Memory B cell (primary cell): ENCODE results near the gene KCTD5.
A peak's percentile ranks its signal among the peaks of the same experiment; 100 is the strongest.
"Not testable (repeated sequence)": the region's sequence is repeated elsewhere in the genome, so short reads cannot be mapped to it uniquely, and the experiment has no call there.

Source experiments
- ATAC-seq: fragments of 150-1000 bp; cut with Tn5 transposase; 2 replicates; pipeline ENCODE4 v1.10.0; 2021; ENCODE audit warnings: low read depth, mild to moderate bottlenecking, moderate library complexity
- DNase-seq, 2 donors: peaks; one replicate each; pipeline ENCODE4 v3.0.0; 2022; ENCODE audit warnings: low spot score in 2 of 2
- H3K27ac Mint-ChIP-seq: one replicate; pipeline ENCODE4 v1.8.0; 2022; ENCODE audit warnings: mild to moderate bottlenecking, moderate library complexity, mixed read lengths
- H3K27me3 Mint-ChIP-seq: one replicate; pipeline ENCODE4 v1.8.0; 2022; ENCODE audit warnings: mixed read lengths
- H3K36me3 Mint-ChIP-seq: one replicate; pipeline ENCODE4 v1.8.0; 2022; ENCODE audit warnings: mild to moderate bottlenecking, mixed read lengths
- H3K4me1 Mint-ChIP-seq: one replicate; pipeline ENCODE4 v1.8.0; 2022; ENCODE audit warnings: mixed read lengths
- H3K4me3 Mint-ChIP-seq: one replicate; pipeline ENCODE4 v1.8.0; 2022; ENCODE audit warnings: mild to moderate bottlenecking, moderate library complexity, mixed read lengths
- H3K9me3 Mint-ChIP-seq: one replicate; pipeline ENCODE4 v1.8.0; 2022; ENCODE audit warnings: mixed read lengths

Gene KCTD5, protein sequence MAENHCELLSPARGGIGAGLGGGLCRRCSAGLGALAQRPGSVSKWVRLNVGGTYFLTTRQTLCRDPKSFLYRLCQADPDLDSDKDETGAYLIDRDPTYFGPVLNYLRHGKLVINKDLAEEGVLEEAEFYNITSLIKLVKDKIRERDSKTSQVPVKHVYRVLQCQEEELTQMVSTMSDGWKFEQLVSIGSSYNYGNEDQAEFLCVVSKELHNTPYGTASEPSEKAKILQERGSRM

DNA sequence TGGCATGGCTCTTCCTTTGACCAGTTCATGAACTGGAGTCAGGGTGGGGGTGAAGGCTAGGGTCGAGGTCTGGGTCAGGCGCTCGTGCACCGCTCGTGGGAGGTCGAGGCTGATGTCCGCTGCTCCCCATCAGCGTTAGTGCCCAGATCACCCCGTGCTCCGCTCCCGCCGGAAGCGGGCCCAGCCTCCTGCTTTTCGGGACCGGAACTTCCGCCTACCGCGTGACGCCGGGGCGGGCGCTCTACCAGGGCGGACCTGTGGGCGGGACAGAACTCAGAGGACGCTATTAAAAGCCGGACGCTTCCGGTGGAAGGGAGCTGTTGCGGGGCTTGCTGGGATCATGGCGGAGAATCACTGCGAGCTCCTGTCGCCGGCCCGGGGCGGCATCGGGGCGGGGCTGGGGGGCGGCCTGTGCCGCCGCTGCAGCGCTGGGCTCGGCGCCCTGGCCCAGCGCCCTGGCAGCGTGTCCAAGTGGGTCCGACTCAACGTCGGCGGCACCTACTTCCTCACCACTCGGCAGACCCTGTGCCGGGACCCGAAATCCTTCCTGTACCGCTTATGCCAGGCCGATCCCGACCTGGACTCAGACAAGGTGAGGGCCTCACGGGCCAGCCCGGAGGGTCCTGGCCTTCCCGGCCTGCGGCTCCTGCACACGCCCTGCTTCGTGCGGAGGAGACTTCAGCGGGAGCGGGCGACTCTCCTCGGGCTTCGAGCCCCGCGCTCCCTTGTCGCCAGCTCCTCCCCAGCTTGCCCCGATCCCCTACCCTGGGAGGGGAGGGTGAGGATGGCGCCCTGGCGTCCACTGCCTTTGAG is at the start of gene KCTD5:
KCTD5 (plus strand) TSS at position 315 of the 813 bp plus-strand sequence; CDS start at position 341, 26 bp downstream.
- Mint-ChIP-seq H3K27ac (peak within 1 kb of the TSS; percentile 98), H3K36me3 (no peaks in the 10 kb centered on the region), H3K4me1 (peaks cover 17% of the 10 kb centered on the region), H3K27me3 (no peaks in the 10 kb centered on the region), H3K4me3 (peak within 1 kb of the TSS; percentile 97), H3K9me3 (no peaks in the 10 kb centered on the region)
- DNase-seq (peak; percentile 94 to 95), ATAC-seq (peak; percentile 79)

DNA sequence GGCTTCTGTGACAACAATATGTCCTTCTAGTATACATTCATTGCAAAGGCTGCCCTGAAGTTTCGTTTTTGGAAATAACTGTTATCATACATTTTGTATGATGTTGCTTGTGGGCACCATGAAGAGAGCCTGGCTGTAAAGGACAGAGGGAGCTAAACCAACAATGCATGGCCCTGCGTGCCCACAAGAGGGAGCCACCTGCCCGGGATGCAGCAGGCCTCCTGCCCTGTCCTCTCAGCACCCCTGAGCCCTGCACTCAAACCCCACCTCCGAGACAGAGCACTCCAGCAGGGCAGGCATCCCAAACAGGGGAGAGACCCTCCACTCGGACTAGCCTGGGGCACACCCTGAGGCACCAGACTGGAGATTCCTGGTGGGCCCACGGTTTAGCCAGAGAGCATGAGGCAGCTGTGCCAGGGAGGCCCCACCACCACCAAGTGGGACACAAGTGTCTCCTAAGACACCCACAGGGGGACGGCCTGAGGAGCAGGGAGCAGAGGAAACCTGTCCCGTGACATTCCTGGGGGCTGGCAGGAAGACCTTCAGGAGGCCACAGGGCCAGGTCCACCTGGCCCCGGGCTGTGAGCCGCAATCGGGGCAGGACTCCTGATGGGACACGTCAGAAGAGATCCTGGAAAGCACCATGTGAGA is 43.1 kb upstream of the KCTD5 start:
- DNase-seq (peak in 1 of 2 donors; percentile 38), ATAC-seq (peak; percentile 72)
- H3K4me3 Mint-ChIP-seq, H3K4me1 Mint-ChIP-seq, H3K27ac Mint-ChIP-seq, H3K27me3 Mint-ChIP-seq, H3K9me3 Mint-ChIP-seq, H3K36me3 Mint-ChIP-seq: not testable (repeated sequence)

DNA sequence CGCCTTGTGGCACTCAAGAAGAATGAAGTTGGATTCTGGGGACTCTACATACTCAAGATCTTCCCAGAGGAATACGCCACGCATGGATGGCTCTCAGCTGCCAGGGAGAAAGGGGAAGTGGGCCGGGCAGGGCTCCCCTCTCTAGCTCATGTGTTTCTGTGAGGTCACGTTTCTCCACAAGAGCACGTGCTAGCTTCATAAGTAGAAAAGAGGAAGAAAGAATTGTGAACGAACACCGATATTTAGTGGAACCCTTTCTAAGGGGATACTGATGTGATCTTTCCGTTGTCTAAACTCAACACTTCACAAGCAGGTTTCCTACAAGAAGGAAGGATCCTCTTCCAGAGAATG is 42.6 kb upstream of the KCTD5 start:
- ATAC-seq (peak; percentile 87), DNase-seq (peak; percentile 42 to 45)
- not testable (repeated sequence) for H3K9me3 Mint-ChIP-seq, H3K27me3 Mint-ChIP-seq, H3K27ac Mint-ChIP-seq, H3K4me3 Mint-ChIP-seq, H3K4me1 Mint-ChIP-seq, H3K36me3 Mint-ChIP-seq

DNA sequence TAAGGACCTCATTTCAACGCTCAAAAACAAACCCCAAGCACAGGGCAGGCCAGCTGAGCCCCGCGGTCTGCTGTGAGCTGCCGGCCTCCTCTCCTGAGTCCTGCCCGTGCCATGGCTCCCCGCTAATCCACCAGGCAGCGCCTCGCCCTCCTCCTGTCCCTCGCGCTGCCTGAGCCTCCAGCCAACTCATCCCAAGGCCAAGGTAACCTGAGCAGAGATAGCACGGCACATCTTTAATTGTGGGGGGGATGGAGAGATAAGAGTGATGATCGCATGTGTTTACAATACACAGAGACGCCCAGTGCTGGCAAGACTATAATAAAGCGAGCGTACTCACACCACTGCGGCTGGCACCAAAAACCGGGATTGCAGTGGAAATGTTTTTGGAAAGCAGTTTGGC is 39.8 kb upstream of the KCTD5 start:
- ATAC-seq, H3K27me3 Mint-ChIP-seq, DNase-seq, H3K9me3 Mint-ChIP-seq, H3K4me1 Mint-ChIP-seq, H3K4me3 Mint-ChIP-seq, H3K36me3 Mint-ChIP-seq, H3K27ac Mint-ChIP-seq: not testable (repeated sequence)

DNA sequence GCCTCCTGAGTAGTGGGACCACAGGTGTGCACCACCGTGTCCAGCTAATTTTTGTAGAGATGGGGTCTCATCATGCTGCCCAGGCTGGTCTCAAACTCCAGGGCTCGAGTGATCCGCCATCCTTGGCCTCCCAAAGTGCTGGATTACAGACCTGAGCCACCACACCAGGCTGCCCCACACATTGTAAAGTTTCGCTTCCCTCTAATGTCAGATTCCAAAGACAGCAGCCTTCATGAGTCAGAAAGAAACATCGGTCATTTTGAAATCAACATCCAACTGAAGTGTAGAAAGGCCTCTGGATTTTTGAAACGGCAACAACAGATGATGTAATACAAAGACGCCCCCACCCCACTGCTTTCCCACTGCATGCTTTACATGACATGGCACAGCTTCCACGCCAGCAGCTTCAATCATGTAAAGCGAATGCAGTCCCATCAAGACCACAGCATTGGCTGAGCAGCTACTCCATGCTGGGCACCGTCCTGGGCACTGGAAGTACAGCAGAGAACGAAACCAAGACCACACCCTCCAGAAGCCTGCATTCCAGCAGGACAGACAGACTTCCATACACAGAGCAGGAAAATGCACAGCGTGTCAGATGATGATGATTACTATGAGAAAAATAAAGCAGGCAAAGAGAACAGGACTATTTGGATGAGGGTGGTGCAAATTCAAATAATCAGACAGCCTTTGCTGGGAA is 37.4 kb upstream of the KCTD5 start:
- not testable (repeated sequence) for DNase-seq, H3K36me3 Mint-ChIP-seq, H3K4me1 Mint-ChIP-seq, H3K9me3 Mint-ChIP-seq, H3K27me3 Mint-ChIP-seq, H3K4me3 Mint-ChIP-seq, H3K27ac Mint-ChIP-seq
- peak; percentile 58 for ATAC-seq

DNA sequence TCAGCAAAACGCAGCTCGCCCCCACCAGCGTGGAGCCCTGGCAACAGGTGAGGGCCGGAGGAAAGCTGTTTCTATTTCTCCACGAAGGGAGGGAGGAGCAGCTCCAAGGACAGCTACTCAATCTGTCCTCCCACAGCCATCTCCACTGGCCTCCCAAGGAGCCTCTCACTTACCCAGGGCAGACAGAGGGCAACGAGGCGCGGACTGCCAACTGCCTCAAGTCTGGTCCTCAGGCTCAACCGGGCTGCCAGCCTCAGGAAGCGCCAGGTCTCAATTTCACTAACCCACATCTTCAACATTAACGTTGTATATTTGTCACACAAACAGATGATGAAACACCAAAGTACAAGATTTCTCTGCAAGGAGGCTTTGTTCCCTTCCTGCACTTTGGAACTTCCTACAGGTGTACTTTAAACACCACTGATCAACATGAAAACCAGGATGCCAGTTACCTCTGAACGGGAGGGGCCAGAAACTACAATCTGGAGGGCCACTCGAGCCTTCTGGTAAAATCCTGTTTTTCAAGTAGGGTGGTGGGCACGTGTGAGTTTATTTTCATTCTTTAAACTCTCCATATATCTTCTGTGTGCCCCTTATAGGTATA is 31.0 kb upstream of the KCTD5 start:
- not testable (repeated sequence) for H3K27ac Mint-ChIP-seq, ATAC-seq, H3K4me1 Mint-ChIP-seq

DNA sequence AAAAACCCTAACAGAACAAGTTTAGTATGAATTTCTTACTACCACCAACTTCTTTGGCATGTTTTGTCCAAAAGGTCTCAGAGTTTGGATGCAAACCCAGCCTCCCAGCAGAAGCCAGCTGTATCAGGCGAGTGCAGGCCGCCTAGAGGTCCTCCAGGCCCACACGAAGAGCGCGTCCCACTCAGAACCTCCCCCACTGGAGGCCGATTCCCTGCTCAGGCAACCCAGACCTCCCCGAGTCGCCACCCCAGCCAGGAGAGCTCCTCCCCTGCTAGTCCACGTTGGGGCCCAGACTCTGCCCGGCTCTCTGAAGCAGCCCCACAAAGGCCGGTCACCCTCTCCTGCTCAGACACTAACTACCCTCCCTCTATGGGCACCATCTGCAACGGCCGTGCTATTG is 28.4 kb upstream of the KCTD5 start:
- H3K4me3 Mint-ChIP-seq, H3K36me3 Mint-ChIP-seq, H3K9me3 Mint-ChIP-seq, ATAC-seq, H3K4me1 Mint-ChIP-seq, H3K27ac Mint-ChIP-seq, DNase-seq, H3K27me3 Mint-ChIP-seq: not testable (repeated sequence)

More for the DNA sequence above, 31.0 kb upstream of the KCTD5 start:
- not testable (repeated sequence) for H3K4me3 Mint-ChIP-seq, DNase-seq, H3K36me3 Mint-ChIP-seq, H3K27me3 Mint-ChIP-seq, H3K9me3 Mint-ChIP-seq

DNA sequence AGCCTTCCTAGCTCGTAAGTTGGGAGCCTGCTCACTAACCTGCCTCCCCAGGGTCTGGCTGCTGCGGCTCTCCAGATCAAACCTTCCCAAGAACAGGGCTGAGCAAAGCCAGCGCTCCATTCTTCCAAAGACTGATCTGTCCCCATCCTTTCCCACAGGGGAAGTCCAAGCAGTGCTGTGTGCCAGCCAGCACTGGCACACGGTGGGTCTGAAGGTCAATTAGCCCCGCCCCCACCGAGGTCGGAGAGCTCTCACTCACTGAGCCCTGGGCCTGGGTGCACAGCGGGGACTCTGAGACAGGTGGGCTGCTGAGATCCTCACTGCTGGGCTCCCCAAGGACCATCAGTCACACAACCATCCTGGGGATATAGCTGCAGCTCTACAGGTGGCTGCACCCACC is 27.4 kb upstream of the KCTD5 start:
- H3K4me3 Mint-ChIP-seq, H3K27me3 Mint-ChIP-seq, H3K27ac Mint-ChIP-seq, H3K9me3 Mint-ChIP-seq, DNase-seq, H3K36me3 Mint-ChIP-seq, H3K4me1 Mint-ChIP-seq, ATAC-seq: not testable (repeated sequence)

DNA sequence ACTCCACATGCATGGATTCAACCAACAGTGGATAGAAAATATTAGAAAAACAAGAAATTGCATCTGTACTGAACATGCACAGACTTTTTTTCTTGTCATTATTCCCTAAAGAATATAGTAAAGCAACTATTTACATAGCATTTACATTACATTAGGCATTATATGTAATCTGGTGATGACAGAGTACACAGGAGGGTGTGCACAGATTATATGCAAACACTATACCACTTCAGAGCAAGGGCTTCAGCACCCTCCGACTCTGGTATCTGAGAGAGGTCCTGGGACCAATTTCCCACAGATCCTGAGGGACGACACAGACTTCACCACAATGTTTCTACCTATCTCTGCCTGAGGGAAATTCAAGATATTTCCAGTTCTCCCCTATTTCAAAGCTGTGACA is 25.3 kb upstream of the KCTD5 start:
- Mint-ChIP-seq H3K36me3 (no peaks in the 10 kb centered on the region), H3K27me3 (no peaks in the 10 kb centered on the region), H3K27ac (no peak overlapping the region), H3K4me1 (peaks cover 11% of the 10 kb centered on the region), H3K4me3 (no peak overlapping the region), H3K9me3 (no peaks in the 10 kb centered on the region)
- DNase-seq (no peak), ATAC-seq (no peak)

DNA sequence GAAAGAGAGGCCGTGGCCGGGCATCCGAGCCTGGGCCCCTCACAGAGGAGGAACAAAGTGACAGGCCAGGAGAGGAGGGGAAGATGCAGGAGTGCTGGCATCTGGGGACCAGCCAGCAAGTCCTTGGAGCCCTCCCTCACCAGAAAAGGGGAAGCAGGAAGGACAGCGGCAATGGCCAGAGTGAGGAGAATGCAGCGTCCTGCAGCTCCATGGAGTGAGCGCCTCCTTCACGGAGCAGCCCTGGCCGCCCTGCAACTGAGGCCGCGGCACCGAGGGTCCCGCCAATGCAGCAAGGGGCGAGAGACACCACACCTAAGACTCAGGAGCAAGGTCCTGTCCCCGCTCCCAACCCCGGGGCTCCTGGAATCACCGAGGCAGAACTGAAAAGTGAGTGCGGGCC is 24.5 kb upstream of the KCTD5 start:
- not testable (repeated sequence) for ATAC-seq, H3K9me3 Mint-ChIP-seq, H3K27me3 Mint-ChIP-seq, H3K27ac Mint-ChIP-seq, DNase-seq, H3K36me3 Mint-ChIP-seq, H3K4me3 Mint-ChIP-seq
- H3K4me1 Mint-ChIP-seq: peaks cover 11% of the 10 kb centered on the region

DNA sequence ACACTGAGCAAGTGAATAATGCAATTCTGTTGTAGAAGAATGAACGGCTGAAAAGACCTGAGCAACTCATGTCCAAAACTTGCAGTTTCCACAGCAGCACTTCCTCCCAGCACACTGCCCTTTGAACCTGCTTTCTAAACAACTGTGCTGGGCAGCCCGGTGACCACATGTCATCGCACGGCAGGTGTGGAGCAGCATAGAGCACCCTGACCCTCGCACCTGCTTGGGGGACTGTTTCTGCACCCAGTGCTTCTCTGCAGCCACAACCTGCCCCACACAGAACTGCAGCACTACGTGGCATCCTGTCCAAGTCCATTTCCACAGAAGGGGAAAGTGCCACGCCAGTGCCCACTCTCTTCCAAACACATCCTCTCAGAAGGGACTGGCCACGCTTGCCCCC is 22.8 kb upstream of the KCTD5 start:
- peaks cover 16% of the 10 kb centered on the region for H3K4me1 Mint-ChIP-seq

DNA sequence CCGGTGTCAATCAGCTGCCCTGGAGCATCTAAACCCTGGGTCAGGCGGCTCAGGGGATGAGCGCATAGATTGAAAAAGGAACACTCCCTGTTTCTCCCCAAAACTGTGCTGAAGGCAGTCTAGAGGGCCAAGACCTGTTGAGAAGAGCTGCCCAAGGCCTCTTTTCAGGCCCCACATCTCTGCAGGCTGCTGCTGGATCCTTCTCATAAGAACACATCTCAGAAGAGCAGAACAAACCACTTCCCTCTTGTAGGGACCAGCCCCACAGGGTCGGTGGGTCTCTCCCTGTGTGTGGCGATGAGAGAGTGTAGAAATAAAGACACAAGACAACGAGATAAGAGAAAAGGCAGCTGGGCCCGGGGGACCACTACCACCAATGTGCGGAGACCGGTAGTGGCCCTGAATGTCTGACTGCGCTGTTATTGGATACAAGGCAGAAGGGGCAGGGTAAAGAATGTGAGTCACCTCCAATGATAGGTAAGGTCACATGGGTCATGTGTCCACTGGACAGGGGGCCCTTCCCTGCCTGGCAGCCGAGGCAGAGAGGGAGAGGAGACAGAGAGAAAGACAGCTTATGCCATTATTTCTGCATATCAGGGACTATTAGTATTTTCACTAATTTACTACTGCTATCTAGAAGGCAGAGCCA is 22.2 kb upstream of the KCTD5 start:
- not testable (repeated sequence) for H3K27me3 Mint-ChIP-seq, DNase-seq, H3K4me3 Mint-ChIP-seq, H3K9me3 Mint-ChIP-seq, H3K36me3 Mint-ChIP-seq
- peak; percentile 54 for ATAC-seq
- Mint-ChIP-seq H3K4me1 (peaks cover 16% of the 10 kb centered on the region), H3K27ac (peak overlapping the region; percentile 39)

More for the DNA sequence above, 22.8 kb upstream of the KCTD5 start:
- not testable (repeated sequence) for H3K36me3 Mint-ChIP-seq, DNase-seq, H3K9me3 Mint-ChIP-seq, H3K27me3 Mint-ChIP-seq, ATAC-seq, H3K4me3 Mint-ChIP-seq
- peak overlapping the region; percentile 39 for H3K27ac Mint-ChIP-seq

DNA sequence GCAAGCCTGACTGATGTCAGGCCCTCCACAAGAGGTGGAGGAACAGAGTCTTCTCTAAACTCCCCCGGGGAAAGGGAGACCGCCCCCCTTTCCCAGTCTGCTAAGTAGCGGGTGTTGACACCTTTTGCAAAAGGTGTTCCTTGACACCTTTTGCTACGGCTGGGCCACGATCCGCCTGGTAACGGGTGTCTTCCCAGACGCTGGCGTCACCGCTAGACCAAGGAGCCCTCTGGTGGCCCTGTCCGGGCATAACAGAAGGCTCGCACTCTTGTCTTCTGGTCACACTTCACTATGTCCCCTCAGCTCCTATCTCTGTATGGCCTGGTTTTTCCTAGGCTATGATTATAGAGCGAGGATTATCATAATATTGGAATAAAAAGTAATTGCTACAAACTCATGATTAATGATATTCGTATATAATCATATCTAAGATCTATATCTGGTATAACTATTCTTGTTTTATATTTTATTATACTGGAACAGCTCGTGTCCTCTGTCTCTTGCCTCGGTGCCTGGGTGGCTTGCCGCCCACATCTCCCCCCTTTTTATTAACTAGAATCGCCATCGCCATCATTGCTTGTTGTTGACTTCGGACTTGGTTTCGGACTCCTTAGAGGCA is 21.5 kb upstream of the KCTD5 start:
- H3K36me3 Mint-ChIP-seq, H3K9me3 Mint-ChIP-seq, H3K27ac Mint-ChIP-seq, DNase-seq, H3K4me3 Mint-ChIP-seq, H3K27me3 Mint-ChIP-seq: not testable (repeated sequence)
- peak; percentile 41 for ATAC-seq
- peaks cover 16% of the 10 kb centered on the region for H3K4me1 Mint-ChIP-seq
